Peyer's patch (tissue), 4 donors: ENCODE results near the gene SCFD2. TPM values are rescaled to one million over a fixed set of nuclear protein-coding genes. Genes with fewer than 3 reads are reported as not detected.

ENCODE experiments used
- DNase-seq, 3 donors: peaks; one replicate each; pipeline ENCODE4 v3.0.0-alpha.2; 2017 to 2019
- H3K27ac ChIP-seq, 4 donors: fragments of 200-600 bp; sonication (generic); one replicate each; pipeline ENCODE4 v1.5.1; 2016 to 2019
- H3K27me3 ChIP-seq, 2 donors: fragments of 200-600 bp; sonication (generic); one replicate each; pipeline ENCODE4 v1.5.1; 2019
- H3K36me3 ChIP-seq, 3 donors: fragments of 200-600 bp; sonication (generic); one replicate each; pipeline ENCODE4 v1.5.1; 2016 to 2019
- H3K4me1 ChIP-seq, 4 donors: fragments of 200-600 bp; sonication (generic); one replicate each; pipeline ENCODE4 v1.5.1; 2016 to 2019
- H3K4me3 ChIP-seq, 4 donors: fragments of 200-600 bp; sonication (generic); 1 replicate in 3 of 4; 2 replicates in 1 of 4; pipeline ENCODE4 v1.5.1; 2016 to 2019; ENCODE audit warnings: mild to moderate bottlenecking in 1 of 4
- H3K9me3 ChIP-seq, 4 donors: fragments of 200-600 bp; sonication (generic); one replicate each; pipeline ENCODE4 v1.5.1; 2016 to 2019; ENCODE audit warnings: mild to moderate bottlenecking in 1 of 4
- POLR2A ChIP-seq, 2 donors: fragments of 450-650 bp; IDR thresholded peaks; one replicate each; pipeline ENCODE4 v1.5.1; 2017; ENCODE audit warnings: antibody characterized with exemption in 2 of 2, mild to moderate bottlenecking in 2 of 2, moderate library complexity in 2 of 2
- total RNA-seq, 4 donors: library from RNA; depleted of rRNA; stranded (reverse); fragments of >200 nt; gene quantifications; one replicate each; pipeline ENCODE4 v1.1.0, GENCODE V29; 2016
- TF ChIP-seq, protein P1 (sequence below), 6 experiments: fragments of 450-650 bp in 4 of 6; fragments of 200-600 bp in 2 of 6; sonication (generic) in 1 of 6; IDR thresholded peaks; one replicate each; pipeline ENCODE4 v1.5.1; 2017 to 2019; ENCODE audit warnings: antibody characterized with exemption in 6 of 6, mild to moderate bottlenecking in 3 of 6, moderate library complexity in 1 of 6

Gene SCFD2
- total RNA-seq, 4 donors from 2014 or later, result 17.3 to 165 (median 30.1) TPM

DNA sequence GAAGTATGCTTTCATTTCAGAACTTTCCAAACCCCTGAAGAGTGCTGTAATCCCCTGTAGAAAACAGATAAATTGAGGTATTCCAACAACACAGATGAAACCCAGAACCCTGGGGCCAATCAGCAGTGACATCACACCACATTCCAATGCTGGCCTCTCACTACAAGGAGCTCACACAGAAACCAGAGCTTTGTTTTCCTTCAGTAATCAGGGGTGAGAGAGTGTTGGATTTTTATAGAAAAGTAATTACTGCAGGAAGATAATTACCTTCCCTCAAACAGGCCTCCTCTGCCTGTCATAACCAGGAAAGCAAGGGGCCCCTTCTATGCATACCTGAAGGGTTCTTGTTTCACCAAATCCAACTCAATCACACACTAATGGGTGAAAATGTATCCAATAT, 246.2 kb downstream of the SCFD2 start:
- H3K4me3 ChIP-seq, result no peak overlapping the region
- DNase-seq, result no peak
- H3K4me1 ChIP-seq, result no peaks in the 10 kb centered on the region
- H3K9me3 ChIP-seq, result no peaks in the 10 kb centered on the region
- no peaks in the 10 kb centered on the region for H3K36me3 ChIP-seq
- TF ChIP-seq, protein P1, sequence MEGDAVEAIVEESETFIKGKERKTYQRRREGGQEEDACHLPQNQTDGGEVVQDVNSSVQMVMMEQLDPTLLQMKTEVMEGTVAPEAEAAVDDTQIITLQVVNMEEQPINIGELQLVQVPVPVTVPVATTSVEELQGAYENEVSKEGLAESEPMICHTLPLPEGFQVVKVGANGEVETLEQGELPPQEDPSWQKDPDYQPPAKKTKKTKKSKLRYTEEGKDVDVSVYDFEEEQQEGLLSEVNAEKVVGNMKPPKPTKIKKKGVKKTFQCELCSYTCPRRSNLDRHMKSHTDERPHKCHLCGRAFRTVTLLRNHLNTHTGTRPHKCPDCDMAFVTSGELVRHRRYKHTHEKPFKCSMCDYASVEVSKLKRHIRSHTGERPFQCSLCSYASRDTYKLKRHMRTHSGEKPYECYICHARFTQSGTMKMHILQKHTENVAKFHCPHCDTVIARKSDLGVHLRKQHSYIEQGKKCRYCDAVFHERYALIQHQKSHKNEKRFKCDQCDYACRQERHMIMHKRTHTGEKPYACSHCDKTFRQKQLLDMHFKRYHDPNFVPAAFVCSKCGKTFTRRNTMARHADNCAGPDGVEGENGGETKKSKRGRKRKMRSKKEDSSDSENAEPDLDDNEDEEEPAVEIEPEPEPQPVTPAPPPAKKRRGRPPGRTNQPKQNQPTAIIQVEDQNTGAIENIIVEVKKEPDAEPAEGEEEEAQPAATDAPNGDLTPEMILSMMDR (IDR thresholded peaks at IDR 0.05), result no peak
- TF ChIP-seq POLR2A (IDR thresholded peaks at IDR 0.05), result no peak
- H3K27ac ChIP-seq, result no peak overlapping the region
- H3K27me3 ChIP-seq, result no peaks in the 10 kb centered on the region

DNA sequence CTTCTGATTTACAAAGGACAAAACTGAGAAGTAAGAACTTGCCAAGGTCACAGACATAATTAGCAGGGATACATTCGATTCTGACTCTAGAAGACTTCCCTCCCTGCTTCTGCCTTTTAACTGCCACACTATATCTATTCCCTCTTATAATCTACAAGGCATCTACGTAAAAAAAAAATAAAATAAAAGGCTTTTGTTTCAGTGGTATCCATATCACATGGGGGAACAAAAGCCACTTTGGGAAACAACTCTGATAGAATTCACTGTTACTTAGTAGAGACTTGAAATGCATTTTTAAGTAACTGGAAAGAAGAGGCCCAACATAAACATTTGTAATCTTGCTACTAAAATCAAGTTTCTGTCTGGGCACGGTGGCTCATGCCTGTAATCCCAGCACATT, 247.2 kb downstream of the SCFD2 start:
- Histone ChIP-seq H3K27me3 (no peaks in the 10 kb centered on the region), H3K4me3 (no peak overlapping the region), H3K4me1 (no peaks in the 10 kb centered on the region), H3K27ac (no peak overlapping the region), H3K9me3 (no peaks in the 10 kb centered on the region), H3K36me3 (no peaks in the 10 kb centered on the region)
- TF ChIP-seq POLR2A (IDR thresholded peaks at IDR 0.05), result no peak
- TF ChIP-seq, protein P1 (IDR thresholded peaks at IDR 0.05), result no peak
- no peak for DNase-seq

DNA sequence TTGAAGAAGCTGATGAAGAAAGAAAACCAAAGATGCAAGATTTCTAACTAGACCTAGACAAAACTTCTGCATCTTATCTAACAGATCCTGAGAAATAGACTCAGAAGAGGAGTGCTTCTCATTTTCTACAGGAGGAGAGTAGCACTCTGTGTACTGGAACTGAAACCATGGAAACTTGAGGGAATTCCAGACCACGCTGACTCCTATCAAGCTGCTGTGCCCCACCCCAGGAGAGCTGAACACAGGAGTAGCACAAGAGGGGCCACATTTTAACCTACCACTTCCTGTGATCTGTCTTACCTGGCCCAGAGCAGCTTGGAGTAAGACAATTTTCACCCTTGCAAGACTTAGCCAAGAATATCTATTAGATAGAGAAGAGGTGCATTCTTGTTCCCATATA, 248.9 kb downstream of the SCFD2 start:
- H3K4me3 ChIP-seq, result no peak overlapping the region
- TF ChIP-seq, protein P1 (IDR thresholded peaks at IDR 0.05), result no peak
- TF ChIP-seq POLR2A (IDR thresholded peaks at IDR 0.05), result no peak
- no peaks in the 10 kb centered on the region for H3K4me1 ChIP-seq
- no peaks in the 10 kb centered on the region for H3K36me3 ChIP-seq
- no peaks in the 10 kb centered on the region for H3K27me3 ChIP-seq
- no peak overlapping the region for H3K27ac ChIP-seq
- no peak for DNase-seq
- no peaks in the 10 kb centered on the region for H3K9me3 ChIP-seq

DNA sequence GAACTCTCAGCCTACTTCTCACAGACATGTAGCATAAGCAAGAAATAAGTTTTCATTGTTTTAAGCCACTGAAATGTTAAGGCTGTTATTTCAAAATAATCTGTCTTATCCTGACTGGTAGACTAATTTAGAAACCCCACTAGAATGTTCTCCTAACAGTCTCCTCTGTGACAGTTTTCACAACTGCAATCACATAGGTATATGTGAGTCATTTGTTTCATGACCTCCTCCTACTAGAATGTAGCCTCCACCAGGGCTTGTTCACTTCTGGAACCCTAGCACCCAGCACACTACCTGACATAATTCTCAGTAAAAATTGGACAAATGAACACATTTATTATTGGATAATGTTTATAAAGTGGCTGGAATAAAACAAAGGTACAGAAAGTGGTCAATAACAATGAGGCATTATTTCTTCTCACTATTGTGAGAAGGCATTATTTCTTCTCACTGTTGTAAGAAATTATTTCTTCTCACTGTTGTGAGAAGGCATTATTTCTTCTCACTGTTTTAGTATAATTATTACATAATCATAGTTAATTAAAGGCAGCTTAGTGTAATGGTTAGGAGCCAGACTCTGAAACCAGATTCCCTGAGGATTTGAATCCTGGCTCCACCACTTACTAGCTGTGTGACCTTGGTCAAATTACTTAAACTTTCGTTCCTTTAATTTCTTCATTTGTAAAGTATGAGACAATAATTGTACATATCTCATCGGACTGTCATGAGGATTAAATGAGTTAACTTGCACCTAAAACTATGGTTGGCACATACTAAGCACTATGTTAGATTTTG, 252.2 kb downstream of the SCFD2 start:
- Histone ChIP-seq H3K27me3 (no peaks in the 10 kb centered on the region), H3K36me3 (no peaks in the 10 kb centered on the region), H3K27ac (no peak overlapping the region), H3K4me3 (no peak overlapping the region), H3K4me1 (no peaks in the 10 kb centered on the region), H3K9me3 (peaks cover 0 to 3% (median 0%) of the 10 kb centered on the region in 4 donors)
- DNase-seq, result no peak
- TF ChIP-seq, protein P1 (IDR thresholded peaks at IDR 0.05), result no peak
- no peak for TF ChIP-seq POLR2A (IDR thresholded peaks at IDR 0.05)

DNA sequence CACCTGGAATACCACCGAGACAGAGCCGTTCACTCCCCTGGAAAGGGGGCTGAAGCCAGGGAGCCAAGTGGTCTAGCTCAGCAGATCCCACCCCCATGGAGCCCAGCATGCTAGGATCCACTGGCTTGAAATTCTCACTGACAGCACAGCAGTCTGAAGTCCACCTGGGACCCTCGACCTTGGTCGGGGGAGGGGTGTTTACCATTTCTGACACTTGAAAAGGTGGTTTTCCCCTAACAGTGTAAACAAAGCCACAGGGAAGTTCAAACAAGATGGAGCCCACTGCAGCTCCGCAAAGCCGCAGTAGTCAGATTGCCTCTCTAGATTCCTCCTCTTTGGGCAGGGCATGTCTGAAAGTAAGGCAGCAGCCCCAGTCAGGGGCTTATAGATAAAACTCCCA, 260.5 kb downstream of the SCFD2 start:
- Histone ChIP-seq H3K27me3 (no peaks in the 10 kb centered on the region), H3K36me3 (no peaks in the 10 kb centered on the region), H3K4me1 (no peaks in the 10 kb centered on the region), H3K9me3 (no peaks in the 10 kb centered on the region), H3K4me3 (no peak overlapping the region), H3K27ac (no peak overlapping the region)
- DNase-seq, result no peak
- no peak for TF ChIP-seq POLR2A (IDR thresholded peaks at IDR 0.05)
- TF ChIP-seq, protein P1 (IDR thresholded peaks at IDR 0.05), result no peak
